GM12878 (cell line): ENCODE measurements around the gene DNAJC18. TPM values are rescaled to one million over a fixed set of nuclear protein-coding genes. Genes with fewer than 3 reads are reported as not detected.

ENCODE experiments used
- ATAC-seq: fragments of 200-7000 bp; cut with Tn5 transposase; 3 replicates; pipeline ENCODE4 v1.9.1; 2020; ENCODE audit warnings: mild to moderate bottlenecking, moderate library complexity
- BruUV-seq: library from RNA; stranded (reverse); fragments of 400-500 nt; replicated peaks from 2 replicates; lab custom pipeline; 2021; lab: Mats Ljungman, UMichigan
- CTCF ChIA-PET: fragments of 300-600 bp; sonication (Branson Sonifier 250); formaldehyde crosslinking; extraction: SDS; loops from one replicate; lab custom pipeline; 2021; ENCODE audit warnings: inconsistent platforms; lab: Yijun Ruan, JAX
- POLR2A ChIA-PET: fragments of 350-600 bp; formaldehyde crosslinking; extraction: SDS; loops from one replicate; lab custom pipeline; 2021; ENCODE audit warnings: inconsistent platforms; lab: Charles Lee
- RAD21 ChIA-PET: fragments of 300-600 bp; sonication (Branson Sonifier 250); formaldehyde crosslinking; loops from one replicate; lab custom pipeline; 2023; ENCODE audit warnings: antibody characterized with exemption; ENCODE audit not compliant: unreplicated experiment; lab: Charles Lee
- SMC1A ChIA-PET: fragments of 300-600 bp; sonication (Branson Sonifier 250); formaldehyde crosslinking; loops from one replicate; lab custom pipeline; 2023; ENCODE audit not compliant: unreplicated experiment, uncharacterized antibody; lab: Charles Lee
- DNase-seq: peaks from one replicate; pipeline ENCODE4 v3.0.0-alpha.2; 2011; ENCODE audit warnings: low read depth, low spot score
- FAIRE-seq: peaks from 3 replicates; lab custom pipeline; 2011; peaks lifted over from hg19 to GRCh38; lab: Jason Lieb, UNC
- H2AFZ ChIP-seq: 2 replicates; pipeline ENCODE4 v1.6.0; 2011; ENCODE audit warnings: low read depth, low read length, control low read depth; ENCODE audit not compliant: control insufficient read depth
- H3K27ac ChIP-seq: 2 replicates; pipeline ENCODE4 v1.5.1; 2011; ENCODE audit warnings: control low read depth; ENCODE audit not compliant: control insufficient read depth, insufficient read depth
- H3K27me3 ChIP-seq, 2 experiments: replicated peaks in 1 of 2; 2 replicates each; pipeline versions ENCODE4 v1.6.0 to v1.6.1; 2011; ENCODE audit warnings: low read length in 1 of 2; ENCODE audit not compliant: control insufficient read depth in 2 of 2, insufficient read depth in 2 of 2
- H3K36me3 ChIP-seq, 2 experiments: 2 replicates each; pipeline ENCODE4 v1.5.1; 2011; ENCODE audit warnings: low read length in 1 of 2; ENCODE audit not compliant: control insufficient read depth in 2 of 2, insufficient read depth in 2 of 2
- H3K4me1 ChIP-seq: 2 replicates; pipeline ENCODE4 v1.6.1; 2011; ENCODE audit warnings: mild to moderate bottlenecking, low read length, moderate library complexity, mixed read lengths; ENCODE audit not compliant: control insufficient read depth, insufficient read depth
- H3K4me2 ChIP-seq: 2 replicates; pipeline ENCODE4 v1.6.0; 2011; ENCODE audit warnings: control low read depth; ENCODE audit not compliant: control insufficient read depth, insufficient read depth
- H3K4me3 ChIP-seq: fragments of 200-600 bp; sonication (generic); 2 replicates; pipeline ENCODE4 v1.5.1; 2016
- H3K79me2 ChIP-seq: 2 replicates; pipeline ENCODE4 v1.6.0; 2011; ENCODE audit warnings: low read length; ENCODE audit not compliant: control insufficient read depth, insufficient read depth
- H3K9ac ChIP-seq: 2 replicates; pipeline ENCODE4 v1.8.0; 2011; ENCODE audit warnings: low read length, control low read depth, mixed read lengths; ENCODE audit not compliant: control insufficient read depth, insufficient read depth
- H3K9me3 ChIP-seq: replicated peaks from 3 replicates; pipeline ENCODE4 v1.5.1; 2011; ENCODE audit warnings: mild to moderate bottlenecking, low read length; ENCODE audit not compliant: control insufficient read depth, insufficient read depth
- H4K20me1 ChIP-seq: 2 replicates; pipeline ENCODE4 v1.6.0; 2011; ENCODE audit not compliant: control insufficient read depth, insufficient read depth
- CREB1 ChIP-seq: IDR thresholded peaks from 2 replicates; pipeline ENCODE4 v1.6.1; 2012; ENCODE audit warnings: low read depth, mild to moderate bottlenecking, inconsistent platforms
- KLF5 ChIP-seq: fragments of 450-650 bp; IDR thresholded peaks from 2 replicates; pipeline ENCODE4 v1.6.1; 2014; ENCODE audit warnings: mild to moderate bottlenecking; ENCODE audit not compliant: partially characterized antibody
- RB1 ChIP-seq: fragments of 450-650 bp; formaldehyde crosslinking; IDR thresholded peaks from 2 replicates; pipeline ENCODE4 v1.6.1; 2017; ENCODE audit warnings: mild to moderate bottlenecking, borderline replicate concordance
- SPI1 ChIP-seq: IDR thresholded peaks from 2 replicates; pipeline ENCODE4 v1.6.1; 2011; ENCODE audit warnings: low read depth, mild to moderate bottlenecking, low read length, moderate library complexity, borderline replicate concordance; ENCODE audit not compliant: insufficient read depth
- TAF1 ChIP-seq: IDR thresholded peaks from 2 replicates; pipeline ENCODE4 v1.6.1; 2011; ENCODE audit warnings: mild to moderate bottlenecking, low read depth, low read length, borderline replicate concordance
- ZBTB40 ChIP-seq: fragments of 450-650 bp; IDR thresholded peaks from 2 replicates; pipeline ENCODE4 v1.6.1; 2016; ENCODE audit warnings: mild to moderate bottlenecking, moderate library complexity, borderline replicate concordance
- ZNF592 ChIP-seq: fragments of 450-650 bp; IDR thresholded peaks from 2 replicates; pipeline ENCODE4 v1.6.1; 2017; ENCODE audit warnings: mild to moderate bottlenecking, moderate library complexity
- ZNF687 ChIP-seq: fragments of 450-650 bp; IDR thresholded peaks from 2 replicates; pipeline ENCODE4 v1.6.1; 2017; ENCODE audit warnings: mild to moderate bottlenecking, moderate library complexity
- WGBS: methylation state at CpG from one replicate; pipeline ENCODE4 v1.1.6; 2016; ENCODE audit warnings: low lambda C conversion rate; ENCODE audit not compliant: insufficient replicate concordance, insufficient coverage; ENCODE audit errors: missing lambda C conversion rate; 5-methylcytosine and 5-hydroxymethylcytosine counted together
- in situ Hi-C: fragments of 300-500 bp; cut with MboI; formaldehyde crosslinking; loops from 9 replicates; pipeline ENCODE4 v1.14.3; 2018; ENCODE audit warnings: mixed read lengths
- intact Hi-C: fragments of 100-400 bp; cut with micrococcal nuclease; formaldehyde crosslinking; loops from one replicate; pipeline ENCODE4 v1.14.2; 2022; ENCODE audit not compliant: unreplicated experiment
- polyA plus RNA-seq, 11 experiments: library from polyadenylated mRNA; depleted of rRNA in 4 of 11; unstranded in 6 of 11; stranded (reverse) in 5 of 11; fragments of >200 nt; fragmentation: Nextera tagmentation in 4 of 11; fragmentation: Illumina TruSeq in 1 of 11; extraction: Ambion mirVana in 4 of 11; extraction: Trizol in 1 of 11; gene quantifications; 1 replicate in 1 of 11; 2 replicates in 10 of 11; pipeline versions ENCODE4 v1.2.1 to v1.2.3, GENCODE V29; 2011 to 2016; ENCODE audit warnings: inconsistent platforms in 2 of 11, missing spikeins in 2 of 11, low read depth in 1 of 11
- total RNA-seq, 4 experiments: library from RNA; depleted of rRNA in 3 of 4; stranded (reverse); fragments of >200 nt in 3 of 4; fragmentation: Illumina TruSeq in 1 of 4; extraction: Trizol in 1 of 4; gene quantifications; 2 replicates each; pipeline versions ENCODE4 v1.2.1 to v1.2.3, GENCODE V29; 2013 to 2021

DNAJC18 gene
- total and polyA plus RNA-seq, 10 of the 15 experiments (the other 5 are each of a cell fraction or from before 2014, with no cell fraction given), result 6.4 to 26.7 (median 17.7) TPM

GRCh38 chr5:139394123-139394653, 45.1 kb downstream of the DNAJC18 start:
- peak overlapping the region; percentile 90 for H3K27ac ChIP-seq
- peak overlapping the region; percentile 68 for H2AFZ ChIP-seq
- peak overlapping the region; percentile 73 for H3K4me2 ChIP-seq
- ChIA-PET RAD21 (interaction anchor here (2.2 kb wide), 1 partner anchor 28 kb away, joined by 14 read pairs; no protein-coding TSS in a partner anchor), SMC1A (interaction anchor here (1.8 to 3.9 kb wide), 2 partner anchors 28 to 120 kb away, joined by 4 to 15 read pairs; no protein-coding TSS in a partner anchor), POLR2A (interaction anchor here (1.1 kb wide), 1 partner anchor 10 kb away, joined by 3 read pairs; the partner anchor contains the start of gene SPATA24), CTCF (interaction anchor here (1.8 to 1.9 kb wide), 2 partner anchors 12 to 26 kb away, joined by 6 to 10 read pairs; no protein-coding TSS in a partner anchor)
- peak; percentile 1 for ATAC-seq
- no peak for FAIRE-seq
- no peaks in the 10 kb centered on the region for H4K20me1 ChIP-seq
- H3K4me1 ChIP-seq, result peaks cover 56% of the 10 kb centered on the region
- peak overlapping the region; percentile 87 for H3K4me3 ChIP-seq
- in situ Hi-C loops, result no loop called here
- peak overlapping the region; percentile 97 for H3K9ac ChIP-seq
- H3K9me3 ChIP-seq, result no peaks in the 10 kb centered on the region
- WGBS, result 47% methylated on average over 37 of the region's 62 CpGs
- BruUV-seq, result no TSS peak
- H3K36me3 ChIP-seq, result peaks cover 0 to 7% of the 10 kb centered on the region in 2 experiments; a peak in 1 of 4 replicates
- H3K27me3 ChIP-seq, result no peaks in the 10 kb centered on the region
- H3K79me2 ChIP-seq, result peaks cover 65% of the 10 kb centered on the region
- no peak for DNase-seq
- intact Hi-C loops, result loop anchor here (5.0 kb wide), 3 partner anchors 102 to 142 kb away; partner anchors contain the start of gene MATR3
- TF ChIP-seq ZNF592, result peak; percentile 49; the same call in 1 of the 2 replicates
- no peak for TF ChIP-seq SPI1
- TF ChIP-seq CREB1, result no peak
- TF ChIP-seq ZBTB40, result no peak
- TF ChIP-seq KLF5, result peak; percentile 51
- peak; percentile 79 for TF ChIP-seq ZNF687
- TF ChIP-seq RB1, result peak; percentile 45; the same call in 1 of the 2 replicates
- TF ChIP-seq TAF1, result 0 out of 2 replicates have a peak, but pooled peaks have one; percentile 25
